T-helper 1 cell (primary cell): ENCODE measurements around the gene PRAMEF14.
A peak's percentile ranks its signal among the peaks of the same experiment; 100 is the strongest.
"Not testable (repeated sequence)": the region's sequence is repeated elsewhere in the genome, so short reads cannot be mapped to it uniquely, and the experiment has no call there.

Experiments
- DNase-seq, 5 donors: peaks; one replicate each; pipeline ENCODE4 v3.0.0-alpha.2; 2012 to 2020
- total RNA-seq, 4 donors: gene quantifications; one replicate each; lab custom pipeline; 2026; lab: John Stamatoyannopoulos, UW

Gene PRAMEF14, protein sequence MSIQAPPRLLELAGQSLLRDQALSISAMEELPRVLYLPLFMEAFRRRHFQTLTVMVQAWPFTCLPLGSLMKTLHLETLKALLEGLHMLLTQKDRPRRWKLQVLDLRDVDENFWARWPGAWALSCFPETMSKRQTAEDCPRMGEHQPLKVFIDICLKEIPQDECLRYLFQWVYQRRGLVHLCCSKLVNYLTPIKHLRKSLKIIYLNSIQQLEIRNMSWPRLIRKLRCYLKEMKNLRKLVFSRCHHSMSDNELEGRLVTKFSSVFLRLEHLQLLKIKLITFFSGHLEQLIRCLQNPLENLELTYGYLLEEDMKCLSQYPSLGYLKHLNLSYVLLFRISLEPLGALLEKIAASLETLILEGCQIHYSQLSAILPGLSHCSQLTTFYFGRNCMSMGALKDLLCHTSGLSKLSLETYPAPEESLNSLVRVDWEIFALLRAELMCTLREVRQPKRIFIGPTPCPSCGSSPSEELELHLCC
- total RNA-seq: 0 reads per million in 4 donors

DNA sequence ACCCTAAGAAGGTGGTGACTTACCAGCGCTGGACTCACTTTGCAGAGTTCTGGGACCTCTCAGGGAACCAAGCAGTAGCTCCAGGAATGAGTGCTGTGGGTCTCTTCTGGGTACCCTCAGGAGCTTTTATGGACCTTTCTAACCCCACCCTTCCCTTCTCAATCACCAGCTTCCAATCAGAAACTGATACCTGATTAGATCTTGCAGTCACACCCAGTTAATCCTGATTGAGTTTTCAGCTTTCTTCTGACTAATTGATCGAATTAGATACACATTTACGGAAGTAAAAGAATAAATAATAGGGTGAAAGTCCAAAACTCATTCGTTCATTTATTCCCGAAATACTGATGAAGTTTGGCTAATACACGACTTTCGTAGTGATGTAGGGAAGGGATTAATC lies at the start of gene PRAMEF14:
Gene PRAMEF14 (minus strand): TSS at position 101 of the 400 bp plus-strand sequence. CDS start 1,820 bp downstream, outside the sequence.
- DNase-seq: not testable (repeated sequence)

DNA sequence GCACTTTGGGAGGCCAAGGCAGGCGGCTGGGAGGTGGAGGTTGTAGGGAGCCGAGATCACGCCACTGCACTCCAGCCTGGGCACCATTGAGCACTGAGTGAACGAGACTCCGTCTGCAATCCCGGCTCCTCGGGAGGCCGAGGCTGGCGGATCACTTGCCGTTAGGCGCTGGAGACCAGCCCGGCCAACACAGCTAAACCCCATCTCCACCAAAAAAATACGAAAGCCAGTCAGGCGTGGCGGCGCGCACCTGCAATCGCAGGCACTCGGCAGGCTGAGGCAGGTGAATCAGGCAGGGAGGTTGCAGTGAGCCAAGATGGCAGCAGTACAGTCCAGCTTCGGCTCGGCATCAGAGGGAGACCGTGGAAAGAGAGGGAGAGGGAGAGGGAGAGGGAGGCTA lies 48.4 kb upstream of the PRAMEF14 start:
- DNase-seq: not testable (repeated sequence)

DNA sequence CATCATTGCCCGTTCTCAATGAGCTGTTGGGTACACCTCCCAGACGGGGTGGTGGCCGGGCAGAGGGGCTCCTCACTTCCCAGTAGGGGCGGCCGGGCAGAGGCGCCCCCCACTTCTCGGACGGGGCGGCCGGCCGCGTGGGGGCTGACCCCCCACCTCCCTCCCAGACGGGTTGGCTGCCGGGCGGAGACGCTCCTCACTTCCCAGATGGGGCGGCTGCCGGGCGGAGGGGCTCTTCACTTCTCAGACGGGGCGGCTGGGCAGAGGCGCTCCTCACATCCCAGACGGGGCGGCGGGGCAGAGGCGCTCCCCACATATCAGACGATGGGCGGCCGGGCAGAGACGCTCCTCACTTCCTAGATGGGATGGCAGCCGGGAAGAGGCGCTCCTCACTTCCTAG lies 47.8 kb upstream of the PRAMEF14 start:
- not testable (repeated sequence) for DNase-seq

- DNase-seq: not testable (repeated sequence)
Observed at GRCh38 chr1:13393004-13393403, 46.1 kb upstream of the PRAMEF14 start.

DNA sequence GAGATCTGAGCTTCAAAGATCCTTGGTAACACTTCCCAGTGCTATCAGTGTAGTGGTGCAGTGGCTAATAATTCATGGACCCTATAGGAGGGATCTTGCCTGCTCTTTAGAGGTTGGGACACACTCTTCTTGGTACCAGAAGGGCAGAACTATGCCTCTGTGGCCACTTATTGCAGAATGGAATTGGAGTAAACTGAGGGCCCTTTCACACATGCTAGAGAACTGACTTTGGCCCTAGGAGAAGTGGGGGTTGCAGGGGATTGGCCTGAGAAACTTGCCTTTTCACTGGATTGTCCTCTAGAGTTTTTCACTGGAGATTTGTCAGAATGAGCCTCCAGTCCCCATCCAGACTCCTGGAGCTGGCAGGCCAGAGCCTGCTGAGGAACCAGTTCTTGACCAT lies 42.4 kb upstream of the PRAMEF14 start, which contains the start of gene PRAMEF17:
Gene PRAMEF17 (plus strand): TSS at position 301 of the 400 bp plus-strand sequence. CDS start 26 bp downstream, at position 327.
- DNase-seq: not testable (repeated sequence)

- DNase-seq: not testable (repeated sequence)
Observed at GRCh38 chr1:13380380-13380779, 33.4 kb upstream of the PRAMEF14 start.

DNA sequence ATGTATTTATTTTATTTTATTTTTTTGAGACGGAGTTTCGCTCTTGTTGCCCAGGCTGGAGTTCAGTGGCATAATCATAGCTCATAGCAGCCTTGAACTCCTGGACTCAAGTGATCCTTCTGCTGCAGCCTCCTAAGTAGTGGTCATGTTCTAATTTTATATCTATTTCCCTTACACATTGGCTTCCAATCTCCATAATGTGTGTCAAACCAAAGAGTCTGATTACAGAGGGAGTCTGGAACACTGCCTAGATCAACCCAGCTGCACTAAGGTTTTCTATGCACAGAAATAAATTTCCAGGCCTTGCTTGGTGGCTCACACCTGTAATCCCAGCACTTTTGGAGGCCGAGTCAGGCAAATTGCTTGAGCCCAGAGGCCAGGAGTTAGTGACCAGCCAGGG lies 32.0 kb upstream of the PRAMEF14 start:
- DNase-seq: not testable (repeated sequence)

DNA sequence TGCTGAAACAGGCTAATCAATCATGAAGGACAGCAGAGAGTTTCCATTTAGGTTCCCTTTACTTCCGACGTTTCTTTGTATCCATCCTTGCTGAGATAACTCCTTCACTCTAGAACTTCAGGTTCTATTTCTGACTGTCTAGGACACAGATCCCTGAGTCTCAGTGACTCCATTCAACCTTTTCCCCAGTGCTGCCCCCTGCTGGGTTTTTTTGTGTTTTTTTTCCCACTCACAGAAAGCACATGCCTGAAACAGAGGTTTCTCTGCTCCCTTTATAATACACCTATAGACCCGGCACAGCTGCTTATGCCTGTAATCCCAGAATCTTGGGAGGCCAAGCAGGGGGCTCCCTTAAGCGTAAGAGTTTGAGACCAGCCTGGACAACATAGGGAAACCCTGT lies 21.6 kb upstream of the PRAMEF14 start:
- not testable (repeated sequence) for DNase-seq

- DNase-seq: not testable (repeated sequence)
Observed at GRCh38 chr1:13366536-13366935, 19.6 kb upstream of the PRAMEF14 start.

DNA sequence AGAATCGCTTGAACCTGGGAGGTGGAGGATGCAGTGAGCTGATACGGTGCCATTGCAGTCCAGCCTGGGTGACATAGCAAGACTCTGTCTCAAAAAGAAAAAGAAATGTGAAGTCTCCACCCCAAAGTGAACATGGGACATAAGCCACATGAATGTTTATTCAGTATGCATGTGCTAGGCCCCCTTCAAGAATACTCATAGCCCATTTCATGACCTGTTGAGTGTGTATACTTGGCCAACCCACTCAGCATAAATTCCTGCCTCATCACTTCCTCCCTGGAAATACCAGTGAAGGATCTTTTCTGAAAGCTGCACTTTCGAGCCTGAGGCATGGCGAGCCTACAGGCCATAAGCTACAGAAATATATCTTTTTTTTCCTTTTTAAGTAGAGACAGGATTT lies 18.0 kb upstream of the PRAMEF14 start:
- not testable (repeated sequence) for DNase-seq

- DNase-seq: not testable (repeated sequence)
Observed at GRCh38 chr1:13362364-13362763, 15.4 kb upstream of the PRAMEF14 start.

DNA sequence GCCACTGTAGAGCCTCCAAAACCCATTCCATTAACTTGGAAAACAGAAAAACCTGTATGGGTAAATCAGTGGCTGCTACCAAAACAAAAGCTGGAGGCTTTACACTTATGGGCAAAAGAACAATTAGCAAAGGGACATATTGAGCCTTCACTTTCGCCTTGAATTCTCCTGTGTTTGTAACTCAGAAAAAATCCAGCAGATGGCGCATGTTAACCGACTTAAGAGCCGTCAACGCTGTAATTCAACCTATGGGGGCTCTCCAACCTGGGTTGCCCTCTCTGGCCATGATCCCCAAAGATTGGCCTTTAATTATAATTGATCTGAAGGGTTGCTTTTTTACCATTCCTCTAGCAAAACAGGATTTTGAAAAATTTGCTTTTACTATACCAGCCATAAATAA lies 9.8 kb upstream of the PRAMEF14 start:
- DNase-seq: peak in 2 of 5 donors; percentile 2 to 30

- DNase-seq: not testable (repeated sequence)
Observed at GRCh38 chr1:13354475-13354874, 7.5 kb upstream of the PRAMEF14 start.

GRCh38 chr1:13353476-13353875 lies 6.5 kb upstream of the PRAMEF14 start:
- DNase-seq: not testable (repeated sequence)

DNA sequence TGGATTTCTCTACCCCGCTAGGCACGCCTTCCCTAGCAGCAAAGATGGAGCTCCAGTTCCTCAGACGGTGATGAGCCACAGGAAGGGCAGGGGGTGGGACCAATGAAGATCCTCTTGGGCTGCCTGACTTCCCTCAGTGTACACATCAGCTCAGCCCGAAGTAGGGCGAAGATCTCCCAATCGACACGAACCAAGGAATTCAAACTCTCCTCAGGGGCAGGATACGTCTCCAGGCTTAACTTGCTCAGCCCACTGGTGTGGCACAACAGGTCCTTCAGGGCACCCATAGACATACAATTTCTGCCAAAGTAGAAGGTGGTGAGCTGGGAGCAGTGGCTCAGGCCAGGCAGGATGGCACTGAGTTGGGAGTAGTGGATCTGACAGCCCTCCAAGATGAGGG lies 4.4 kb downstream of the PRAMEF14 start:
- not testable (repeated sequence) for DNase-seq

DNA sequence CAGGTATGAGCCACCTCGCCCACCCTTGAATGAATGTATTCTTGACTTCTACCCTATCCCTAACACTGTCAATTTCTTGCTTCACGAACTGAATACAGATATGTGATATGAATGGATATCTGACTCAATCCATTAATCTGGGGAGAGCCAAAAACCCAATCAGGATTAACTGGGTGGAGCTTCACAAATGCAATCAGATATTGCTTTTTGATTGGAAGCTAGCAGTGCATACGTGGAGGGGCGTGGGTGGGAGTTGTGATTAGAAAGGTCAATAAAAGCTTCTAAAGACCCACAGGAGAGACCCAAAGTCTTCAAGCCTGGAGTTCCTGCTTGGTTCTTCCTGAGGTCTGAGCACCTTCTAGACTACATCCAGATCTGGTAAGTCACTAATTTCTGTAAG lies 31.7 kb downstream of the PRAMEF14 start, which contains the start of gene PRAMEF15:
Gene PRAMEF15 (plus strand): TSS at position 301 of the 400 bp plus-strand sequence. CDS start 2,827 bp downstream, outside the sequence.
- DNase-seq: not testable (repeated sequence)

DNA sequence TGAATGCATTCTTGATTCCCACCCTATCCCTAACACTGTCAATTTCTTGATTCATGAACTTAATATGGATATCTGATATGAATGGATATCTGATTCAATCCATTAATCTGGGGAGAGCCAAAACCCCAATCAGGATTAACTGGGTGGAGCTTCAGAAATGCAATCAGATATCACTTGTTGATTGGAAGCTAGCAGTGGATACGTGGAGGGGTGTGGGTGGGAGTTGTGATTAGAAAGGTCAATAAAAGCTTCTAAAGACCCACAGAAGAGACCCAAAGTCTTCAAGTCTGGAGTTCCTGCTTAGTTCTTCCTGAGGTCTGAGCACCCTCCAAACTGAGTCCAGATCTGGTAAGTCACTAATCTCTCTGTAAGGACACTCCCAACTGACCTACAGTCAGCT lies 43.7 kb downstream of the PRAMEF14 start, which contains the start of gene PRAMEF33:
Gene PRAMEF33 (plus strand): TSS at position 301 of the 400 bp plus-strand sequence. CDS start 2,416 bp downstream, outside the sequence.
- not testable (repeated sequence) for DNase-seq

DNA sequence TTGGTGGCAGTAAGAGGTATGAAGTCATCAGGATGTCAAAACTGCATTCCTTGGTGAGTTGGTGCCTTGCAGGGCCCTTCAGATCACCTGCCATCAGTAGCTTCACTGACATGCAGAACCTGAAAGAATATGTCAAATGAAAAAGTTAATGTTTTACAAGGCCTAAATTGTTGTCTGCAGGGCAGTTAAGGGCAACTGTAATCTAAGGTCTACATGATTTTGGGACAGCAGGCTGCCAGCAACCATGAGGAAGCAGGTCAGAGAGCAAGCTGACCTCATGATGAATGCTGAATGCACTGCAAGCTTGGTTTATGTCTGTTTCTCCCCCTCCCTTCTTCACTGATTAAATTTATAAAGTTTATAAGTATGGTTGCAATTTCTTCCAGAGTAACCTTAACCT lies 44.7 kb downstream of the PRAMEF14 start:
- DNase-seq: not testable (repeated sequence)

DNA sequence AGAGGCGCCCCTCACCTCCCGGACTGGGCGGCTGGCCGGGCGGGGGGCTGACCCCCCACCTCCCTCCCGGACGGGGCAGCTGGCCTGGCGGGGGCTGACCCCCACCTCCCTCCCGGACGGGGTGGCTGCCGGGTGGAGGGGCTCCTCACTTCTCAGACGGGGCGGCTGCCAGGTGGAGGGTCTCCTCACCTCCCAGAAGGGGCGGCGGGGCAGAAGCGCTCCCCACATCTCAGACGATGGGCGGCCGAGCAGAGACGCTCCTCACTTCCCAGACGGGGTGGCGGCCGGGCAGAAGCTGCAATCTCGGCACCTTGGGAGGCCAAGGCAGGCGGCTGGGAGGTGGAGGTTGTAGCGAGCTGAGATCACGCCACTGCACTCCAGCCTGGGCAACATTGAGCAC lies 48.2 kb downstream of the PRAMEF14 start:
- DNase-seq: not testable (repeated sequence)

- not testable (repeated sequence) for DNase-seq
Observed at GRCh38 chr1:13297216-13297931, 49.6 kb downstream of the PRAMEF14 start.
